Thymus (tissue), 11 donors: ENCODE results near the gene PYURF. TPM values are rescaled to one million over a fixed set of nuclear protein-coding genes. Genes with fewer than 3 reads are reported as not detected.

Experiments used
- DNase-seq, 9 donors: peaks; one replicate each; pipeline ENCODE4 v3.0.0-alpha.2; 2013; ENCODE audit warnings: low spot score in 9 of 9, low read depth in 6 of 9, missing footprints in 1 of 9
- H3K27ac ChIP-seq, 2 donors: one replicate each; pipeline ENCODE4 v1.5.1; 2013; ENCODE audit warnings: control low read depth in 1 of 2, low read depth in 1 of 2, low read length in 1 of 2, mild to moderate bottlenecking in 1 of 2, moderate library complexity in 1 of 2
- H3K27me3 ChIP-seq, 2 donors: one replicate each; pipeline ENCODE4 v1.5.1; 2013; ENCODE audit warnings: low read length in 1 of 2; ENCODE audit not compliant: control insufficient read depth in 2 of 2, insufficient read depth in 1 of 2
- H3K36me3 ChIP-seq, 2 donors: one replicate each; pipeline ENCODE4 v1.5.1; 2013; ENCODE audit warnings: low read length in 1 of 2, mild to moderate bottlenecking in 1 of 2, moderate library complexity in 1 of 2; ENCODE audit not compliant: control insufficient read depth in 2 of 2, insufficient read depth in 2 of 2
- H3K4me1 ChIP-seq, 2 donors: one replicate each; pipeline ENCODE4 v1.5.1; 2013; ENCODE audit warnings: low read length in 2 of 2; ENCODE audit not compliant: control insufficient read depth in 2 of 2, insufficient read depth in 2 of 2
- H3K4me3 ChIP-seq, 2 donors: one replicate each; pipeline ENCODE4 v1.5.1; 2013; ENCODE audit warnings: low read length in 2 of 2, control low read depth in 1 of 2, mild to moderate bottlenecking in 1 of 2
- H3K9me3 ChIP-seq, 2 donors: one replicate each; pipeline ENCODE4 v1.5.1; 2013; ENCODE audit warnings: low read length in 1 of 2, mild to moderate bottlenecking in 1 of 2; ENCODE audit not compliant: control insufficient read depth in 2 of 2, insufficient read depth in 1 of 2
- WGBS: extraction: QIAGEN DNeasy Blood & Tissue Kit; methylation state at CpG from one replicate; pipeline ENCODE4 v1.1.7; 2013; 5-methylcytosine and 5-hydroxymethylcytosine counted together
- polyA plus RNA-seq: library from polyadenylated mRNA; stranded (reverse); fragments of 200-250 nt; gene quantifications from one replicate; pipeline ENCODE4 v1.2.3, GENCODE V29; 2013
- total RNA-seq: library from RNA; stranded (reverse); fragments of 120-200 nt; gene quantifications from one replicate; pipeline ENCODE4 v1.2.4, GENCODE V29; 2013
- donor health status: healthy.

PYURF gene
- total and polyA plus RNA-seq, 2 donors, result 86.5 to 122 TPM

DNA sequence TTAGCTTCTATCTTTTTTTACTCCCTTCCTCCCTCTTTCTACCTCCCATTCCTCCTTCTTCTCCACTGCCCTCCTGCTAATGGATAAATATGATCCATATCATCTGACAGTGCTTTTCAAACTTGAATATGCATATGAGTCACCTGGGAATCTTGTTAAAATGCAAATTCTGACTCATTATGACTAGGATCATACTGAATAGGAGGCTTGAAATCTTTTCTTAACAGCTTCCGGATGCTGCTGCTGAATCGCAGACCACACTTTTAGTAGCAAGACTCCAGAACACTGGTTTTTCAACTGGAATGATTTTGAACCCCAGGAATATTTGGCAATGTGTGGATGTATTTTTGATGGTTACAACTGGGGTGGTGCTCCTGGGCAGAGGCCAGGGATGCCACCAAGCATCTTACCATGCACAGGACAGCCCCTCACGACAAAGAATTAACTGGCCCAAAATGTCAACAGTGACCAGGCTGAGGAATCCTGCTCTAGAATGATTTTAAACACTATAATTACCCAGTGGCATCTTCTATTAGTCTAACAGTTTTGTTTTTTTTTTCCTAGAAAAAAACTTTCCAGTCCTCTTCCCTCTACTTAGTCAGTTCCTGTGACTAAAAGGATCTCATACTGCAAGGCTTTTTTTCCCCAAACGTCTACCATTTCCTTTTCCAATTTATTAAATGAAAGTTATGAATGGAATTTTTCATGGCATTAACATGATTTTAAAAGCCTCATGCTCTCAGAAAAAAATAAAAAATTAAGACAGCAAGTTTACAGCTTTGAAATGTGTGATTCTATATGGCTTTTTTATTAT is 10.6 kb upstream of the PYURF start:
- no peak for DNase-seq
- no peaks in the 10 kb centered on the region for H3K9me3 ChIP-seq
- WGBS, result 85% methylated on average over 4 of the region's 4 CpGs
- H3K27ac ChIP-seq, result no peak overlapping the region
- H3K4me3 ChIP-seq, result no peak overlapping the region
- H3K36me3 ChIP-seq, result no peaks in the 10 kb centered on the region
- H3K27me3 ChIP-seq, result no peaks in the 10 kb centered on the region
- no peaks in the 10 kb centered on the region for H3K4me1 ChIP-seq

DNA sequence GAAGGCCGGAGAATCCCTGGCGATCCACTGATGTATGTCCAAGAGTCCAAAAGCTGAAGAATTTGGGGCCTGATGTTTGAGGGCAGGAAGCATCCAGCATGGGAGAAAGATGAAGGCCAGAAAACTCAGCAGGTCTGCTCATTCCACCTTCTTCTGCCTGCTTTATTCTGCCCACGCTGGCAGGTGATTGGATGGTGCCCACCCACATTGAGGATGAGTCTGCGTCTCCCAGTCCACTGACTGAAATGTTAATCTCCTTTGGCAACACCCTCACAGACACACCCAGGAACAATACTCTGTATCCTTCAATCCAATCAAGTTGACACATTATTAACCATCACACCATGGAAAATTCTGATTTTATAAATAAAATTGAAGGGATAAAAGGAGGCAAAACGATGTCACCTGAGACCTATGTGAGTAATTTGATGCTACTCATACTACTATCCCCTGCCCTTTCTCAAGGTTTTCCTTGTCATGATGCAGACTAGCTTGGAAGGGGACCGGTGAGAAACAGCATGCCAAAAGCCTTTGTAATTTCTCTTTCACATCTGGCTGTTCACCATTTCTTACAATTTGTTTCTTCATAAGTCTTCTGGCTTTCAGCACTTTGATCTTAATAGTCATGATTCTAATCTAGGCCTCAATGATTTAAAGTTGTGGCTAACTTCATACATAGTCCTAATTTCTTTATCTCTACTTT is 9.7 kb upstream of the PYURF start:
- Histone ChIP-seq H3K27ac (no peak overlapping the region), H3K36me3 (no peaks in the 10 kb centered on the region), H3K4me1 (no peaks in the 10 kb centered on the region), H3K9me3 (no peaks in the 10 kb centered on the region), H3K27me3 (no peaks in the 10 kb centered on the region), H3K4me3 (no peak overlapping the region)
- 95% methylated on average over 6 of the region's 6 CpGs for WGBS
- no peak for DNase-seq

GRCh38 chr4:88531549-88531948 is 8.0 kb upstream of the PYURF start:
- Histone ChIP-seq H3K4me1 (peaks cover 0 to under 1% of the 10 kb centered on the region in 2 donors), H3K4me3 (no peak overlapping the region), H3K27me3 (no peaks in the 10 kb centered on the region), H3K27ac (no peak overlapping the region), H3K36me3 (no peaks in the 10 kb centered on the region), H3K9me3 (no peaks in the 10 kb centered on the region)
- DNase-seq, result no peak
- 94% methylated on average over 3 of the region's 3 CpGs for WGBS

GRCh38 chr4:88528861-88529260 is 5.3 kb upstream of the PYURF start:
- H3K27me3 ChIP-seq, result no peaks in the 10 kb centered on the region
- WGBS, result over 99% methylated on average over 3 of the region's 3 CpGs
- H3K36me3 ChIP-seq, result no peaks in the 10 kb centered on the region
- no peak overlapping the region for H3K27ac ChIP-seq
- H3K4me1 ChIP-seq, result peaks cover 3 to 9% of the 10 kb centered on the region in 2 donors
- no peak overlapping the region for H3K4me3 ChIP-seq
- H3K9me3 ChIP-seq, result no peaks in the 10 kb centered on the region
- DNase-seq, result no peak

GRCh38 chr4:88527787-88528186 is 4.2 kb upstream of the PYURF start:
- no peaks in the 10 kb centered on the region for H3K27me3 ChIP-seq
- no peaks in the 10 kb centered on the region for H3K9me3 ChIP-seq
- H3K4me1 ChIP-seq, result peaks cover 4 to 14% of the 10 kb centered on the region in 2 donors
- no peak overlapping the region for H3K27ac ChIP-seq
- no peaks in the 10 kb centered on the region for H3K36me3 ChIP-seq
- no peak for DNase-seq
- no peak overlapping the region for H3K4me3 ChIP-seq
- WGBS, result 97% methylated on average over 8 of the region's 8 CpGs

DNA sequence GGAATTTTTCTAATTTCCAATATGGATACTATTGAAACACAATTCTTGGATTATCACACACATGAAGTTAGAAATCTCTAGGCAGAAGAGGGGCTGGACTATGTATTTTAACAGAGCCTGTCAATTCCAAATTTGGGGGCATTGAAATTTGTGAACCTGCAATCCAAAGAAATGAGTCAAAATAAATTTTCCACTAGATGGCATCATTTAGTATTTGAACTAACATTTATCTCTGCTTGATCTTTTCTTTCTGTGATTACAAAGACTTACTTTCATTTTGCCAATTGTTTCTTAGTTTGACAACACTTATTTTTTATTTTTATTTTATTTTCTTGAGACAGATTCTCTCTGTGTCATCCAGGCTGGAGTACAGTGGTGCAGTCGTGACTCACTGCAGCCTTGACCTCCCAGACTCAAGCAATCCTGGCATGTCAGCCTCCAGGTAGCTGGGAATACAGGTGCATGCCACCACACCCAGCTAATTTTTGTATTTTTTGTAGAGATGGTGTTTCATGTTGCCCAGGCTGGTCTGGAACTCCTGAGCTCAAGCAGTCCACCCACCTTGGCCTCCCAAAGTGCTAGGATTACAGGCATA is 2.7 kb upstream of the PYURF start:
- Histone ChIP-seq H3K27me3 (no peaks in the 10 kb centered on the region), H3K9me3 (no peaks in the 10 kb centered on the region), H3K4me1 (peaks cover 4 to 18% of the 10 kb centered on the region in 2 donors), H3K4me3 (no peak overlapping the region), H3K27ac (no peak overlapping the region), H3K36me3 (peaks cover 0 to 5% of the 10 kb centered on the region in 2 donors)
- 69% methylated on average over 1 of the region's 1 CpG for WGBS
- peak in 2 of 9 donors; percentile 17 to 62 for DNase-seq

GRCh38 chr4:88524171-88524570 is 595 bp upstream of the PYURF start:
- no peak for DNase-seq
- H3K4me1 ChIP-seq, result peaks cover 4 to 18% of the 10 kb centered on the region in 2 donors
- H3K36me3 ChIP-seq, result peaks cover 0 to 13% of the 10 kb centered on the region in 2 donors
- 91% methylated on average over 2 of the region's 2 CpGs for WGBS
- H3K27ac ChIP-seq, result no peak overlapping the region
- H3K9me3 ChIP-seq, result no peaks in the 10 kb centered on the region
- H3K4me3 ChIP-seq, result peak overlapping the region; percentile 82 to 87
- no peaks in the 10 kb centered on the region for H3K27me3 ChIP-seq

- Histone ChIP-seq H3K27ac (peak overlapping the region; percentile 67 to 80), H3K9me3 (no peaks in the 10 kb centered on the region), H3K4me1 (peaks cover 4 to 18% of the 10 kb centered on the region in 2 donors), H3K36me3 (peaks cover 0 to 13% of the 10 kb centered on the region in 2 donors), H3K4me3 (peak overlapping the region; percentile 82 to 87), H3K27me3 (no peaks in the 10 kb centered on the region)
- peak in 2 of 9 donors; percentile 11 to 41 for DNase-seq
- 3% methylated on average over 28 of the region's 28 CpGs for WGBS
Observed at GRCh38 chr4:88522702-88523324, 763 bp downstream of the PYURF start.
